SK-N-SH (cell line): Measurements from ENCODE around the gene RASAL2. TPM values are rescaled to one million over a fixed set of nuclear protein-coding genes. Genes with fewer than 3 reads are reported as not detected.

Source experiments
- CTCF ChIA-PET: fragments of 300-600, 350-600 bp; formaldehyde crosslinking; extraction: SDS; loops from one replicate; lab custom pipeline; 2021; lab: Yijun Ruan, JAX
- POLR2A ChIA-PET: fragments of 350-600 bp; sonication (Branson Sonifier 250); formaldehyde crosslinking; extraction: SDS; loops from one replicate; lab custom pipeline; 2020; ENCODE audit warnings: antibody characterized with exemption, inconsistent platforms; lab: Yijun Ruan, JAX
- DNase-seq: peaks from one replicate; pipeline ENCODE4 v3.0.0; 2012
- H2AFZ ChIP-seq: fragments of 200-600 bp; sonication (generic); 2 replicates; pipeline ENCODE4 v1.8.1; 2016; ENCODE audit warnings: antibody characterized with exemption, mild to moderate bottlenecking, low read depth
- H3F3A ChIP-seq: fragments of 200-600 bp; sonication (generic); replicated peaks from 2 replicates; pipeline ENCODE3; 2016; ENCODE audit warnings: antibody characterized with exemption, mild to moderate bottlenecking; ENCODE audit not compliant: insufficient read depth
- H3K27ac ChIP-seq, 2 experiments: fragments of 200-500 bp in 1 of 2; fragments of 200-600 bp in 1 of 2; sonication (Bioruptor generic) in 1 of 2; sonication (generic), shearing (Covaris generic) in 1 of 2; 2 replicates each; pipeline versions ENCODE4 v1.5.1 to v1.6.1; 2014 to 2016; ENCODE audit warnings: low read depth in 2 of 2, inconsistent platforms in 1 of 2, low read length in 1 of 2, mild to moderate bottlenecking in 1 of 2, mixed read lengths in 1 of 2
- H3K27me3 ChIP-seq: fragments of 200-600 bp; sonication (generic), shearing (Covaris generic); 2 replicates; pipeline ENCODE4 v1.6.1; 2016; ENCODE audit warnings: mixed run types; ENCODE audit not compliant: insufficient read depth
- H3K36me3 ChIP-seq, 2 experiments: fragments of 200-500 bp in 1 of 2; fragments of 200-600 bp in 1 of 2; sonication (Bioruptor generic) in 1 of 2; sonication (generic) in 1 of 2; replicated peaks in 1 of 2; 2 replicates each; pipeline versions ENCODE3 to v1.5.1; 2014 to 2016; ENCODE audit warnings: low read length in 1 of 2, mild to moderate bottlenecking in 1 of 2; ENCODE audit not compliant: insufficient read depth in 2 of 2, control insufficient read depth in 1 of 2
- H3K4me1 ChIP-seq, 2 experiments: fragments of 200-500 bp in 1 of 2; fragments of 200-600 bp in 1 of 2; sonication (Bioruptor generic) in 1 of 2; sonication (generic), shearing (Covaris generic) in 1 of 2; 2 replicates each; pipeline versions ENCODE4 v1.5.1 to v1.6.1; 2014 to 2016; ENCODE audit warnings: low read depth in 1 of 2, low read length in 1 of 2, mixed run types in 1 of 2; ENCODE audit not compliant: insufficient read depth in 2 of 2, control insufficient read depth in 1 of 2
- H3K4me2 ChIP-seq: fragments of 200-600 bp; sonication (generic), shearing (Covaris generic); 2 replicates; pipeline ENCODE4 v1.6.1; 2017; ENCODE audit warnings: mixed run types
- H3K4me3 ChIP-seq, 2 experiments: fragments of 200-500 bp in 1 of 2; fragments of 200-600 bp in 1 of 2; sonication (Bioruptor generic) in 1 of 2; sonication (generic), shearing (Covaris generic) in 1 of 2; 2 replicates each; pipeline versions ENCODE4 v1.5.1 to v1.8.1; 2014 to 2016; ENCODE audit warnings: low read depth in 2 of 2, inconsistent platforms in 1 of 2, low read length in 1 of 2, mild to moderate bottlenecking in 1 of 2, mixed read lengths in 1 of 2, moderate library complexity in 1 of 2
- H3K79me2 ChIP-seq: fragments of 200-600 bp; sonication (generic); 2 replicates; pipeline ENCODE4 v1.8.1; 2017; ENCODE audit warnings: mild to moderate bottlenecking; ENCODE audit not compliant: insufficient read depth
- H3K9ac ChIP-seq: fragments of 200-600 bp; sonication (generic); 2 replicates; pipeline ENCODE4 v1.6.1; 2017; ENCODE audit warnings: mixed run types
- H3K9me2 ChIP-seq: fragments of 200-600 bp; sonication (generic); 2 replicates; pipeline ENCODE4 v1.6.1; 2017; ENCODE audit warnings: mixed run types
- H3K9me3 ChIP-seq: fragments of 200-600 bp; sonication (generic); 2 replicates; pipeline ENCODE4 v1.6.1; 2017; ENCODE audit warnings: mixed run types, mild to moderate bottlenecking, moderate library complexity
- H4K20me1 ChIP-seq: fragments of 200-600 bp; sonication (generic); 2 replicates; pipeline ENCODE4 v1.6.1; 2017; ENCODE audit warnings: mild to moderate bottlenecking, mixed run types; ENCODE audit not compliant: insufficient read depth
- CHD2 ChIP-seq: fragments of 150-350 bp; IDR thresholded peaks from 2 replicates; pipeline ENCODE4 v1.6.1; 2018; ENCODE audit warnings: low read length; ENCODE audit not compliant: partially characterized antibody
- CTCF ChIP-seq: fragments of 200-600 bp; sonication (generic); IDR thresholded peaks from 2 replicates; pipeline ENCODE4 v1.6.1; 2017; ENCODE audit warnings: antibody characterized with exemption, mild to moderate bottlenecking, moderate library complexity
- ELF1 ChIP-seq: IDR thresholded peaks from 2 replicates; pipeline ENCODE4 v1.4.0; 2012
- EZH2phosphoT487 ChIP-seq: fragments of 200-600 bp; sonication (generic); IDR thresholded peaks from 2 replicates; pipeline ENCODE4 v1.6.1; 2017; ENCODE audit warnings: low read depth, mixed run types, mild to moderate bottlenecking, antibody characterized with exemption, moderate library complexity, borderline replicate concordance
- FOSL2 ChIP-seq: IDR thresholded peaks from 2 replicates; pipeline ENCODE4 v1.4.0; 2012; ENCODE audit warnings: low read depth, mild to moderate bottlenecking, moderate library complexity, borderline replicate concordance
- FOXJ3 ChIP-seq: sonication (generic); formaldehyde crosslinking; IDR thresholded peaks from 2 replicates; pipeline ENCODE4 v1.5.1; 2020; ENCODE audit warnings: mild to moderate bottlenecking, missing genetic modification reagents
- GABPA ChIP-seq: IDR thresholded peaks from 2 replicates; pipeline ENCODE4 v1.4.0; 2012; ENCODE audit warnings: low read depth, mild to moderate bottlenecking
- GATA2 ChIP-seq: sonication (generic); formaldehyde crosslinking; IDR thresholded peaks from 2 replicates; pipeline ENCODE4 v1.5.0; 2020; ENCODE audit warnings: mild to moderate bottlenecking, missing genetic modification reagents
- JUND ChIP-seq: IDR thresholded peaks from 2 replicates; pipeline ENCODE4 v1.4.0; 2012
- MAX ChIP-seq: IDR thresholded peaks from 2 replicates; pipeline ENCODE4 v1.4.0; 2012; ENCODE audit warnings: low read depth
- MEF2A ChIP-seq: IDR thresholded peaks from 2 replicates; pipeline ENCODE4 v1.4.0; 2012; ENCODE audit warnings: low read depth, borderline replicate concordance
- NFIC ChIP-seq: IDR thresholded peaks from 2 replicates; pipeline ENCODE4 v1.4.0; 2012; ENCODE audit warnings: borderline replicate concordance
- NRF1 ChIP-seq: IDR thresholded peaks from 2 replicates; pipeline ENCODE4 v1.6.1; 2012; ENCODE audit warnings: low read depth, mild to moderate bottlenecking, low read length
- RCOR1 ChIP-seq: fragments of 150-350 bp; IDR thresholded peaks from 2 replicates; pipeline ENCODE4 v1.6.1; 2017; ENCODE audit warnings: antibody characterized with exemption, low read length
- REST ChIP-seq: IDR thresholded peaks from 2 replicates; pipeline ENCODE4 v1.6.1; 2012; ENCODE audit warnings: mild to moderate bottlenecking, low read depth, low read length, moderate library complexity
- RFX5 ChIP-seq: IDR thresholded peaks from 2 replicates; pipeline ENCODE4 v1.6.1; 2012; ENCODE audit warnings: mild to moderate bottlenecking, improper control_type of control experiment, low read length
- SIN3A ChIP-seq: IDR thresholded peaks from 2 replicates; pipeline ENCODE4 v1.6.1; 2012; ENCODE audit warnings: low read depth, mild to moderate bottlenecking, low read length, moderate library complexity, borderline replicate concordance
- TAF1 ChIP-seq: IDR thresholded peaks from 2 replicates; pipeline ENCODE4 v1.6.1; 2012; ENCODE audit warnings: low read depth, mild to moderate bottlenecking, low read length, moderate library complexity, borderline replicate concordance
- TCF12 ChIP-seq: IDR thresholded peaks from 2 replicates; pipeline ENCODE4 v1.4.0; 2012
- TEAD4 ChIP-seq: IDR thresholded peaks from 2 replicates; pipeline ENCODE4 v1.4.0; 2012; ENCODE audit warnings: mild to moderate bottlenecking, borderline replicate concordance; ENCODE audit not compliant: insufficient read depth
- USF2 ChIP-seq: fragments of 150-350 bp; IDR thresholded peaks from 2 replicates; pipeline ENCODE4 v1.6.1; 2017; ENCODE audit warnings: antibody characterized with exemption, low read length, low read depth, borderline replicate concordance
- YY1 ChIP-seq: IDR thresholded peaks from 2 replicates; pipeline ENCODE4 v1.4.0; 2012; ENCODE audit warnings: low read depth, mild to moderate bottlenecking
- WGBS: methylation state at CpG from one replicate; pipeline ENCODE4 v1.1.6; 2017; ENCODE audit warnings: low lambda C conversion rate; 5-methylcytosine and 5-hydroxymethylcytosine counted together
- polyA plus RNA-seq, 3 experiments: library from polyadenylated mRNA; depleted of rRNA; stranded (reverse); fragments of >200 nt; gene quantifications; 2 replicates each; pipeline ENCODE4 v1.2.3, GENCODE V29; 2012

The RASAL2 gene
- polyA plus RNA-seq, 1 of the 3 experiments (the other 2 are of a cell fraction) = 6.9 TPM

GRCh38 chr1:178124115-178124514, 30.2 kb downstream of the RASAL2 start (continued):
- TF ChIP-seq FOSL2 (no peak), CTCF (no peak), SIN3A (no peak), NRF1 (no peak), GATA2 (no peak), MEF2A (no peak)

- H3K27ac ChIP-seq = peak overlapping the region in 1 of 2 experiments; percentile 67; a peak in 3 of 4 replicates
Observed at GRCh38 chr1:178126261-178126660, 32.4 kb downstream of the RASAL2 start.

GRCh38 chr1:178126741-178127185, 32.9 kb downstream of the RASAL2 start:
- H2AFZ ChIP-seq = no peak overlapping the region
- H3K36me3 ChIP-seq = no peaks in the 10 kb centered on the region
- H3K4me1 ChIP-seq = peaks cover 3 to 16% of the 10 kb centered on the region in 2 experiments; a peak in 2 of 4 replicates
- DNase-seq = no peak
- H3K4me2 ChIP-seq = no peak overlapping the region
- WGBS = 31% methylated on average over 1 of the region's 1 CpG
- peaks cover 48% of the 10 kb centered on the region for H3K79me2 ChIP-seq
- peak overlapping the region; percentile 22 to 67; a peak in 3 of 4 replicates for H3K27ac ChIP-seq
- no peaks in the 10 kb centered on the region for H3K9me2 ChIP-seq
- no peak overlapping the region; a peak in 1 of 4 replicates for H3K4me3 ChIP-seq
- no peaks in the 10 kb centered on the region for H3K27me3 ChIP-seq
- ChIA-PET CTCF (interaction anchor here (0.6 to 1.2 kb wide), 2 partner anchors 20 to 1119 kb away, joined by 3 read pairs; no protein-coding TSS in a partner anchor), POLR2A (no interaction called here)
- H4K20me1 ChIP-seq = no peaks in the 10 kb centered on the region
- peaks cover 14% of the 10 kb centered on the region for H3F3A ChIP-seq
- no peaks in the 10 kb centered on the region for H3K9me3 ChIP-seq
- peak overlapping the region; percentile 17; the same call in 1 of the 2 replicates for H3K9ac ChIP-seq
- TF ChIP-seq NFIC = peak; percentile 17; the same call in 1 of the 2 replicates
- TF ChIP-seq REST = no peak
- no peak for TF ChIP-seq GABPA
- peak; percentile 60 for TF ChIP-seq TCF12
- no peak for TF ChIP-seq EZH2phosphoT487
- TF ChIP-seq MAX = peak; percentile 52
- TF ChIP-seq JUND = peak; percentile 56
- TF ChIP-seq USF2 = no peak
- no peak for TF ChIP-seq YY1
- TF ChIP-seq TAF1 = no peak
- TF ChIP-seq ELF1 = no peak
- no peak for TF ChIP-seq RCOR1
- no peak for TF ChIP-seq RFX5
- TF ChIP-seq FOSL2 = peak; percentile 74

More at GRCh38 chr1:178126261-178126660, 32.4 kb downstream of the RASAL2 start:
- CTCF ChIA-PET = interaction anchor here (1.2 kb wide), 1 partner anchor 19 kb away, joined by 3 read pairs; no protein-coding TSS in a partner anchor
- H3K9ac ChIP-seq = no peak overlapping the region
- POLR2A ChIA-PET = no interaction called here
- no peak for DNase-seq
- peaks cover 14% of the 10 kb centered on the region for H3F3A ChIP-seq
- H2AFZ ChIP-seq = no peak overlapping the region
- no peaks in the 10 kb centered on the region for H3K36me3 ChIP-seq
- no peak overlapping the region for H3K4me3 ChIP-seq
- H4K20me1 ChIP-seq = no peaks in the 10 kb centered on the region
- peaks cover 3 to 16% of the 10 kb centered on the region in 2 experiments; a peak in 2 of 4 replicates for H3K4me1 ChIP-seq
- no peak overlapping the region for H3K4me2 ChIP-seq
- peaks cover 48% of the 10 kb centered on the region for H3K79me2 ChIP-seq
- H3K27me3 ChIP-seq = no peaks in the 10 kb centered on the region
- no peaks in the 10 kb centered on the region for H3K9me2 ChIP-seq
- no peak for TF ChIP-seq CHD2
- TF ChIP-seq TEAD4 = no peak
- TF ChIP-seq FOXJ3 (CRISPR knock-in tag) = no peak
- TF ChIP-seq JUND = no peak
- no peaks in the 10 kb centered on the region for H3K9me3 ChIP-seq
